HEK293T (cell line): ENCODE measurements around the gene TNFSF12.

ENCODE experiments used
- CTCF ChIA-PET: fragments of 350-600 bp; formaldehyde crosslinking; extraction: SDS; loops from one replicate; lab custom pipeline; 2021; ENCODE audit warnings: antibody characterized with exemption, inconsistent platforms; lab: Yijun Ruan, JAX
- POLR2A ChIA-PET: fragments of 350-600 bp; formaldehyde crosslinking; extraction: SDS; loops from one replicate; lab custom pipeline; 2020; ENCODE audit warnings: antibody characterized with exemption, inconsistent platforms; lab: Yijun Ruan, JAX
- DNase-seq: peaks from one replicate; pipeline ENCODE4 v3.0.0; 2012; ENCODE audit warnings: mixed read lengths; ENCODE audit errors: extremely low spot score
- ARNT ChIP-seq: fragments of 450-650 bp; IDR thresholded peaks from 2 replicates; pipeline ENCODE4 v1.6.1; 2017; ENCODE audit warnings: mild to moderate bottlenecking
- BHLHE40 ChIP-seq: fragments of 450-650 bp; IDR thresholded peaks from 2 replicates; pipeline ENCODE4 v1.6.1; 2016; ENCODE audit warnings: mild to moderate bottlenecking, moderate library complexity, borderline replicate concordance
- CTBP1 ChIP-seq: fragments of 450-650 bp; IDR thresholded peaks from 2 replicates; pipeline ENCODE4 v1.6.1; 2016; ENCODE audit warnings: borderline replicate concordance
- ELF4 ChIP-seq: fragments of 450-650 bp; IDR thresholded peaks from 2 replicates; pipeline ENCODE4 v1.6.1; 2017; ENCODE audit warnings: antibody characterized with exemption
- FOXA1 ChIP-seq: fragments of 450-650 bp; IDR thresholded peaks from 2 replicates; pipeline ENCODE4 v1.6.1; 2016; ENCODE audit warnings: mild to moderate bottlenecking
- FOXK2 ChIP-seq: fragments of 450-650 bp; IDR thresholded peaks from 2 replicates; pipeline ENCODE4 v1.6.1; 2016; ENCODE audit warnings: mild to moderate bottlenecking
- FOXM1 ChIP-seq: fragments of 450-650 bp; IDR thresholded peaks from 2 replicates; pipeline ENCODE4 v1.6.1; 2017; ENCODE audit warnings: mild to moderate bottlenecking, borderline replicate concordance
- HDGF ChIP-seq: fragments of 450-650 bp; IDR thresholded peaks from 2 replicates; pipeline ENCODE4 v1.6.1; 2017; ENCODE audit warnings: antibody characterized with exemption, borderline replicate concordance
- L3MBTL2 ChIP-seq: fragments of 450-650 bp; conservative IDR thresholded peaks from 2 replicates; pipeline ENCODE4 v1.6.1; 2016; ENCODE audit warnings: mild to moderate bottlenecking
- LEF1 ChIP-seq: fragments of 450-650 bp; IDR thresholded peaks from 2 replicates; pipeline ENCODE4 v1.6.1; 2017; ENCODE audit warnings: mild to moderate bottlenecking, borderline replicate concordance
- NFRKB ChIP-seq: fragments of 450-650 bp; IDR thresholded peaks from 2 replicates; pipeline ENCODE4 v1.6.1; 2016; ENCODE audit warnings: mild to moderate bottlenecking, moderate library complexity
- SP1 ChIP-seq: fragments of 450-650 bp; IDR thresholded peaks from 2 replicates; pipeline ENCODE4 v1.6.1; 2017
- SUZ12 ChIP-seq: fragments of 450-650 bp; IDR thresholded peaks from 2 replicates; pipeline ENCODE4 v1.6.1; 2016; ENCODE audit warnings: mild to moderate bottlenecking
- TARDBP ChIP-seq: fragments of 450-650 bp; IDR thresholded peaks from 2 replicates; pipeline ENCODE4 v1.6.1; 2016
- ZNF384 ChIP-seq: fragments of 450-650 bp; IDR thresholded peaks from 2 replicates; pipeline ENCODE4 v1.6.1; 2016
- TF ChIP-seq, protein P1 (sequence below): fragments of 450-650 bp; IDR thresholded peaks from 2 replicates; pipeline ENCODE4 v1.6.1; 2016

The TNFSF12 gene

DNA sequence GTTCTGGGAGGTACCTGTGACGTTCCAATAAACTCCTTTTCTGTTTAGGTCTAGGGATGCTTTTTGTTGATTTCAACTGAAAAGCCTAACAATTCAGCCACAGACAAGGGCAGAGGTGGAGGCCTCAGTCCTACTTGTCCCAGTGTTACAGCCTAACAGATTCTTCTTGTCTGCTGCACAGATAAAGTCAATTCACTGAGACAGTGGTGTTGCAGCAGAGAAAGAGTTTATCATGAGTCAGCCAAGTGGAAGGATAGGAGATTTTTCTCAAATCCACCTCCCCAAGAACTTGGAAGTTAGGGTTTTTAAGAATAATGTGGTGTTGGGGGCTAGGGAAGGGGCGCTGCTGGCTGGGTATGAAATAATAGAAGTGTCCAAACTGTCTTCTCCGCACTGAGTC, 10.8 kb upstream of the TNFSF12 start:
- DNase-seq, result no peak
- TF ChIP-seq, protein P1, sequence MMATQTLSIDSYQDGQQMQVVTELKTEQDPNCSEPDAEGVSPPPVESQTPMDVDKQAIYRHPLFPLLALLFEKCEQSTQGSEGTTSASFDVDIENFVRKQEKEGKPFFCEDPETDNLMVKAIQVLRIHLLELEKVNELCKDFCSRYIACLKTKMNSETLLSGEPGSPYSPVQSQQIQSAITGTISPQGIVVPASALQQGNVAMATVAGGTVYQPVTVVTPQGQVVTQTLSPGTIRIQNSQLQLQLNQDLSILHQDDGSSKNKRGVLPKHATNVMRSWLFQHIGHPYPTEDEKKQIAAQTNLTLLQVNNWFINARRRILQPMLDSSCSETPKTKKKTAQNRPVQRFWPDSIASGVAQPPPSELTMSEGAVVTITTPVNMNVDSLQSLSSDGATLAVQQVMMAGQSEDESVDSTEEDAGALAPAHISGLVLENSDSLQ, result no peak
- TF ChIP-seq TARDBP (no peak), ARNT (no peak), SUZ12 (no peak), NFRKB (no peak), ELF4 (no peak), L3MBTL2 (no peak), ZNF384 (no peak), CTBP1 (no peak), BHLHE40 (no peak), HDGF (no peak)
- POLR2A ChIA-PET, result no interaction called here

DNA sequence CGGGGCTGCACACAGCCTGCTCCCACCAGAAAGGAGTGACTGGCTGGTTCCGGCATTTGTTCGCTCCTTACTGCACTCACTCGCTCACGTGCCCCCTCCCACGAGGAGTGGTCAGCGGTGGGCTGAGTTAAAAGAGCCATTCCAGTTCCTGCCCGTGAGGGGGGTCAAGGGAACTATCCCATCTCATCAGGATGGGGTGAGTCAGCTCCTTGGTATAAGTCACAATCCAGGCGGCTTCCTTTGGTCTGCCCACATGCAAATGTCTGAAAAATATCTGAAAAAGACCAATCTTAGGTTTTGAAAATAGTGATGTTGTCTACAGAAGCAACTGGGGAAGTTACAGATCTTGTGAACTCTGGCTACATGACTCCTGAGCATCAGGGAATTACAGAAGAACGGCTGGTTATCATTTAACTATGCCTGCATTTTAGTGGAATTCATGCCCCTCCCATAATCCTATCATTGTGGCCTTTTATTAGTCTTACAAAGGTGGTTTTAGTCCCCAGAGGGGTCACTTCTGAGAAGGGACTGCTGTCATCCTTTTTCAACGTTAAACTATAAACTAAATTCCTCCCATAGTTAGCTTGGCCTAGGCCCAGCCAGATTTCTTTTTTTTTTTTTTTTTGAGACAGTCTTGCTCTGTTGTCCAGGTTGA, 9.8 kb upstream of the TNFSF12 start:
- no peak for DNase-seq
- POLR2A ChIA-PET, result no interaction called here
- CTCF ChIA-PET, result no interaction called here

More for the DNA sequence above, 10.8 kb upstream of the TNFSF12 start:
- CTCF ChIA-PET, result no interaction called here

DNA sequence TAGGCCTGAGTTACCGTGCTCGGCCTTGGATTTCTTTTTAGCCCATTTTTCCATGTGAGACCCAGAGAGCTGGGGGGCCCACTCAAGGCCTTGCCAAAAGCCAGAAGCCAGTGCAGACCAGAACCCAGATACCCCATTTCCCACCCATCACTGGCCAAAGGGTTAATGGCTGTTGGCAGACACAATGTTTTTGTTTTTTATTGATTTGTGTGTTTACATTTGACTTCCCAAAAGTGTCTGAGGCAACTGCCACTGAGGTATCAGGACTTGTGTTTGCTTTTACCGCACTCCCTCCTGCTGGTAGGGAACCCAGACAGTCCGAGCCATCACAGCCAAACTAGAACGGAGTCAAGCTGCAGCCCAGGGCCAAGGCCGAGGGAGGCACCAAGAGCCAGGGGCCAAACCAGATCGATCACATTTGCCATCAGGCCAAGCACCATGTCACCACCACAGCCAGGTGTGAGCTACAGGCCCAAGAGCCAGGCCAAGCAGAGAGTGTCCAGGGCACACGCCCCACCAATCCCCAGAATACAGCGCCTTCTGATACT, 7.7 kb upstream of the TNFSF12 start:
- DNase-seq, result no peak
- ChIA-PET POLR2A (no interaction called here), CTCF (no interaction called here)
- no peak for TF ChIP-seq SP1
- TF ChIP-seq FOXA1, result no peak
- no peak for TF ChIP-seq ZNF384
- TF ChIP-seq LEF1, result no peak
- TF ChIP-seq HDGF, result no peak
- no peak for TF ChIP-seq FOXM1
- TF ChIP-seq, protein P1, result no peak

More for the DNA sequence above, 9.8 kb upstream of the TNFSF12 start:
- no peak for TF ChIP-seq ELF4

DNA sequence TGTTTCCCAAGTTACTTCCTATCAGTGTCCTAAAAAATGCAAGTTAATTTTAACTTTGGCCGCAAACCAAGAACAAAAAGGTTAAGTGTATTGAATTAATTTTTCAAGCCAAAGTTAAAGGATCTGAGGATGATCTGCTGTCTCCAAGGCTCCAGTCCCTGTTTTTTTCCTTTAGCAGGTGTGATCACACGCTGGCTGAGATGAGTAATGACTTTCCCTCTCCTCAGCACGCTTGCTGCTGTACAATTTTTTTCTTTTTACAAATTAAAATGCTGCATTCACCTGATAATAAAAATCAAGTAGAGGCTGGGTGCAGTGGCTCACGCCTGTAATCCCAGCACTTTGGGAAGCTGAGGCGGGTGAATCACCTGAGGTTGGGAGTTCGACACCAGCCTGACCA, 3.9 kb upstream of the TNFSF12 start:
- DNase-seq, result no peak
- TF ChIP-seq HDGF, result no peak
- no peak for TF ChIP-seq ZNF384
- no peak for TF ChIP-seq SUZ12
- TF ChIP-seq ELF4, result no peak
- TF ChIP-seq FOXA1, result no peak
- no peak for TF ChIP-seq TARDBP
- no peak for TF ChIP-seq LEF1
- TF ChIP-seq SP1, result no peak
- no peak for TF ChIP-seq FOXK2
- no peak for TF ChIP-seq L3MBTL2
- TF ChIP-seq CTBP1, result no peak
- TF ChIP-seq NFRKB, result no peak
- no peak for TF ChIP-seq BHLHE40
- no peak for TF ChIP-seq FOXM1
- TF ChIP-seq, protein P1, result no peak
- no peak for TF ChIP-seq ARNT
- ChIA-PET CTCF (no interaction called here), POLR2A (no interaction called here)

DNA sequence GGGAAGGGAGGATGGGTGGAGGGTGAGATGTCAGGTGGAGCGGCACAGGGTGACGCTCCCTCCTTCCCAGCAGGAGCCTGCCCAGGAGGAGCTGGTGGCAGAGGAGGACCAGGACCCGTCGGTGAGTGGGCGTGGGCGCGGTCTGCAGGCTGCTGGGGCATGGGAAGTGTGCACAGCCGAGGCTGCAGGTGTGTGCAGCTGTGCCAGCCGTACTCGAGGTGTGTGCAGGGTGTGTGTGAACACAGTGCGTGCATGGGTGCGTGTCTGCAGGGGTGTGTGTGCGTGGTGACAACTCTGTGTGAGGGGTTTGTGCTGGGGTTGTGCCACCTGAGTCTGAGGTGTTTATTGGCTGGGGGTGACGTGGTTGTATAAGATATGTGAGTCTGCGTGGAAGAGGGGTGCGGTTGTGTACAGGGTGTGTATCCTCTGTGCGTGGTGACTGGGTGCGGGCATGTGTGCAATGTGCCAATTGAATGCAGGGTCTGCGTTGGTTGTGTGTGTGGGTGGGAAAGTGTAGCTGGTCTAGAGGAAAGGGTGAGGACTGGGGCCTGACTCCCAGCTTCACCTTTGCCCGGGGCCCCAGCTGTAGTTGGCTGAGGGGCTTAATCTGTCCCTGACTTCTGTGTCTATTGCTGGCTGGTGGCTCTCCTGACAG, 670 bp downstream of the TNFSF12 start:
- ChIA-PET POLR2A (interaction anchor here (1.0 to 1.6 kb wide), 3 partner anchors 11 to 111 kb away, joined by 3 to 5 read pairs (median 4); no protein-coding TSS in a partner anchor), CTCF (interaction anchor here (0.6 to 2.0 kb wide), 2 partner anchors 11 to 702 kb away, joined by 6 to 9 read pairs; no protein-coding TSS in a partner anchor)
- no peak for DNase-seq
- TF ChIP-seq CTBP1 (no peak), L3MBTL2 (no peak), FOXK2 (no peak), ARNT (no peak), NFRKB (no peak), LEF1 (no peak), TARDBP (no peak), SP1 (no peak), ZNF384 (no peak)

DNA sequence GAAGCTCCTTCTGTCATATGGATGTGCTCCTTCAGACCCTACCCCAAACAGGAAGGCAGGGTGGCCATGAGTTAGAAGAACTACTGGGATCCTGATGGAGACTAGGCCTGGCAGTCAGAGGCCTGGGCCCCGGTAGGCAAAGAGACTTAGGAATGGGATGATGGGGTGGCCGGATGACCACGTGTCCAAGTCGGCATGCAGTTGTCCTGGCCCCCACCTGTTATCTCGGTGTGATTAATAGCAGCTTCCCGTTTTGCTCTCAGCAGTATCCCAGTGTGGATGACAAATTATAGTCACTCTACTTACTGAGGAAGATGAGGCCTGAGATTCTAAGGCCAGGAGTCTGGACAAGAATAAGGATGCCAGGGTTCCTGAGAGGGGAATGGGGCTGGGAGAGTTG, 1.5 kb downstream of the TNFSF12 start:
- TF ChIP-seq TARDBP, result no peak
- no peak for TF ChIP-seq FOXM1
- no peak for TF ChIP-seq SUZ12
- no peak for TF ChIP-seq FOXA1
- no peak for TF ChIP-seq BHLHE40
- no peak for TF ChIP-seq L3MBTL2
- no peak for TF ChIP-seq HDGF
- TF ChIP-seq, protein P1, result no peak
- no peak for TF ChIP-seq SP1
- TF ChIP-seq NFRKB, result no peak
- TF ChIP-seq ZNF384, result no peak
- TF ChIP-seq LEF1, result no peak
- no peak for DNase-seq
- ChIA-PET POLR2A (interaction anchor here (1.0 to 1.1 kb wide), 2 partner anchors 10 to 112 kb away, joined by 3 to 4 read pairs; no protein-coding TSS in a partner anchor), CTCF (no interaction called here)
